Neural crest cell (in vitro differentiated cells): ENCODE results near the gene C3orf52. TPM values are rescaled to one million over a fixed set of nuclear protein-coding genes. Genes with fewer than 3 reads are reported as not detected.

Experiments
- DNase-seq: peaks from one replicate; pipeline ENCODE4 v3.0.0; 2021; ENCODE audit warnings: low read depth, mixed read lengths, low spot score
- H3K27ac Mint-ChIP-seq: one replicate; pipeline ENCODE4 v1.8.0; 2021; ENCODE audit warnings: mild to moderate bottlenecking, mixed read lengths; ENCODE audit not compliant: unreplicated experiment
- H3K27me3 Mint-ChIP-seq: 2 replicates; pipeline ENCODE4 v1.8.0; 2021; ENCODE audit warnings: low read depth, mild to moderate bottlenecking, mixed read lengths
- H3K36me3 Mint-ChIP-seq: 2 replicates; pipeline ENCODE4 v1.8.0; 2021; ENCODE audit warnings: low read depth, mild to moderate bottlenecking, mixed read lengths
- H3K4me1 Mint-ChIP-seq: 2 replicates; pipeline ENCODE4 v1.8.0; 2021; ENCODE audit warnings: mixed read lengths
- H3K4me3 Mint-ChIP-seq: one replicate; pipeline ENCODE4 v1.8.0; 2021; ENCODE audit warnings: mild to moderate bottlenecking, mixed read lengths
- H3K9me3 Mint-ChIP-seq: 2 replicates; pipeline ENCODE4 v1.8.0; 2021; ENCODE audit warnings: mixed read lengths
- total RNA-seq: library from RNA; stranded (reverse); gene quantifications from 2 replicates; pipeline ENCODE4 v1.2.1, GENCODE V29; 2021
- TF ChIP-seq, protein P1 (sequence below): fragments of 200-600 bp; sonication (generic); conservative IDR thresholded peaks from 2 replicates; pipeline ENCODE4 v1.5.0; 2021; ENCODE audit warnings: antibody characterized with exemption, mild to moderate bottlenecking

The C3orf52 gene
- total RNA-seq, 1 donor from 2014 or later, result 22.5 TPM

DNA sequence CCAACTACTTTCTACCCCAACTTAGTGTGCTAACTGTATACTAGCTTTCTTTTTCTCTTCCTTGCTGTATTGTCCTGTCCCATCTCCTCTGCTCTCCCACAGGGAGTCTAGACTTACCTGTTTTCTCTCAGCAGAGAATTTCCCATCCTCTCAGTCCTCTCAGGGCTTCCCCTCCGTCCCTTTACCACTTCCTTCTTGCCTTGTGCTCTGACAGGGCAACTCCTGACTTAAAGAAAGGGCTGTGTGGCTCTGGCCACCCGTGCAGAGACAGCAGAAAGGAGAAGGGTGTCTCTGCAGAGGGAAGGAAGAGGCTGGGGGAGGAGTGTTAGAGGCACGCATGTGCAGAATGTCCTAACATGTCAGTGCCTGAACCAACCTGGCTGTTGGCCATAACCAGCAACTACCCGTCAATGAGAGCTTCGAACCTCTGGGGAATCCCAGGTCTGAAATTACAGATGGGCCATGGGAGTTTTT lies 46.8 kb downstream of the C3orf52 start, which contains the start of gene GCSAM:
Gene GCSAM, minus strand, starts transcription at position 274 of the 474 bp plus-strand sequence. Its CDS starts 128 bp downstream, at position 146.
- Mint-ChIP-seq H3K4me3 (no peak within 1 kb of the TSS), H3K4me1 (peaks cover 43% of the 10 kb centered on the region), H3K9me3 (no peaks in the 10 kb centered on the region), H3K27me3 (no peaks in the 10 kb centered on the region), H3K27ac (no peak within 1 kb of the TSS), H3K36me3 (peaks cover 5% of the 10 kb centered on the region)
- no peak for DNase-seq
- TF ChIP-seq, protein P1, sequence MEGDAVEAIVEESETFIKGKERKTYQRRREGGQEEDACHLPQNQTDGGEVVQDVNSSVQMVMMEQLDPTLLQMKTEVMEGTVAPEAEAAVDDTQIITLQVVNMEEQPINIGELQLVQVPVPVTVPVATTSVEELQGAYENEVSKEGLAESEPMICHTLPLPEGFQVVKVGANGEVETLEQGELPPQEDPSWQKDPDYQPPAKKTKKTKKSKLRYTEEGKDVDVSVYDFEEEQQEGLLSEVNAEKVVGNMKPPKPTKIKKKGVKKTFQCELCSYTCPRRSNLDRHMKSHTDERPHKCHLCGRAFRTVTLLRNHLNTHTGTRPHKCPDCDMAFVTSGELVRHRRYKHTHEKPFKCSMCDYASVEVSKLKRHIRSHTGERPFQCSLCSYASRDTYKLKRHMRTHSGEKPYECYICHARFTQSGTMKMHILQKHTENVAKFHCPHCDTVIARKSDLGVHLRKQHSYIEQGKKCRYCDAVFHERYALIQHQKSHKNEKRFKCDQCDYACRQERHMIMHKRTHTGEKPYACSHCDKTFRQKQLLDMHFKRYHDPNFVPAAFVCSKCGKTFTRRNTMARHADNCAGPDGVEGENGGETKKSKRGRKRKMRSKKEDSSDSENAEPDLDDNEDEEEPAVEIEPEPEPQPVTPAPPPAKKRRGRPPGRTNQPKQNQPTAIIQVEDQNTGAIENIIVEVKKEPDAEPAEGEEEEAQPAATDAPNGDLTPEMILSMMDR, result no peak

DNA sequence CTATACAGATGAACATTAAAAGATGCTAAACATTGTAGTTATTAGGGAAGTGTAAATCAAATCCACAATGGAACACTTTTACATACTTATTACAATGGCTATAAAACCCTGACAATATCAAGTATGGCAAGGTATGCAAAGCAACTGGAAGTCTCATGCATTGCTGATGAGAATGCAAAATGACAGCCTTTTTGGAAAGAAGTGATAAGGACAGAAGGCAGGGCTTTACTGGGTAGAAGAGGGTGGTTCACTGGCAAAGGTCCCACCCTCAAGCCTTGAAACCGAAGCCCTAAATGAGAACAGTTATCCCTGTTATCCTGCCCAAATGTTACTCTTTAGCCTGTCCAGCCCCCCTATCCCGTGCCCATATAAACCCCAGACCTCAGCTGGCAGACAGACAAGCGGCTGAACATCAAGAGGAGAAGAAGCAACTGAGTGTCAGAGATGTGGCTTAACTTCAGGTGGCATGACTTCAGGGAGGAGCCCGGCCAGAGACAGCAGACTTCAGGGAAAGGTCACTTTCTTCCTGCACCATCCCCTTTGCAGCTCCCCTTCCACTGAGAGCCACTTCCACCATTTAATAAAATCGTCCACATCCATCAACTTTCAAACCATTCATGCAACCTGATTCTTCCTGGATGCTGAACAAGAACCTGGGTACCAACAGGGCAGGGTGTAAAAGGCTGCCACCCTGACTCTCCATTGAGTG lies 47.6 kb downstream of the C3orf52 start:
- H3K4me3 Mint-ChIP-seq, result no peak overlapping the region
- TF ChIP-seq, protein P1, result no peak
- H3K9me3 Mint-ChIP-seq, result no peaks in the 10 kb centered on the region
- H3K4me1 Mint-ChIP-seq, result peaks cover 37% of the 10 kb centered on the region
- DNase-seq, result no peak
- H3K27me3 Mint-ChIP-seq, result no peaks in the 10 kb centered on the region
- no peak overlapping the region for H3K27ac Mint-ChIP-seq
- peaks cover 5% of the 10 kb centered on the region for H3K36me3 Mint-ChIP-seq

DNA sequence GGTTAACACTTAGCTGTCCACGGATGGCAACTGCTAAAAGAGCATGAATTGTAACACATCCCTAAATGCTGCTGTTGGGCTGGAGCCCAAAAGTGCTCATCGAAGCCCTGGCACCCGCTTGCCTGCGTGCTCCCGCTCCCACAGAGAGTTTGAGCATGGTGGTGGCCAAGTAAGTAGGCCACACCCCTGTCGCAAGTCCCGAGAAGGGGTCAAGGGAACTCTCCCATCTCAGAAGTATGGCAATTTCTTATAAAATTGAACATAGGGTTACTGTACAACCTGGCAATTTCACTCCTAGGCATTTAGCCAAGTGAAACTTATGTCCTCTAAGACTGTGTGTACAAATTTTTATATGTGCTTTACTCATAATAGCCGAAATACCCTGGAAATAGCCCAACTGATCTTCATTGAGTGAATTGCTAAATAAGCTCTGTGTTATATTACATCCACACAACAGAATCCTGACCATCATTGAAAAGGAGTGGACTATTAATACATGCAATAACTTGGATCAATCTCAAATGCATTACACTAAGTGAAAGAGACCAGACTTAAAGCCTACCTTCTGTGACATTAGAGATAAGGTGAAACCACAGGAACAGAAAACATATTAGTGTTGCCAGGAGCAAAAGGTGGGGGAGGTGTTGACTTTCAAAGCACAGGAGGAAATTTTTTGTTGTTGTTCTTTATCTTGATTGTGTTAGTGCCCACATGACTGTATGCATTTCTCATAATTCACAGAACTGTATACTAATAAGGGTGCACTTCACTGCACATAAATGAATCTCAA lies 48.3 kb downstream of the C3orf52 start:
- TF ChIP-seq, protein P1, result no peak
- DNase-seq, result no peak
- Mint-ChIP-seq H3K36me3 (peaks cover 5% of the 10 kb centered on the region), H3K4me1 (peaks cover 30% of the 10 kb centered on the region), H3K4me3 (no peak overlapping the region), H3K27ac (no peak overlapping the region), H3K27me3 (no peaks in the 10 kb centered on the region), H3K9me3 (no peaks in the 10 kb centered on the region)

DNA sequence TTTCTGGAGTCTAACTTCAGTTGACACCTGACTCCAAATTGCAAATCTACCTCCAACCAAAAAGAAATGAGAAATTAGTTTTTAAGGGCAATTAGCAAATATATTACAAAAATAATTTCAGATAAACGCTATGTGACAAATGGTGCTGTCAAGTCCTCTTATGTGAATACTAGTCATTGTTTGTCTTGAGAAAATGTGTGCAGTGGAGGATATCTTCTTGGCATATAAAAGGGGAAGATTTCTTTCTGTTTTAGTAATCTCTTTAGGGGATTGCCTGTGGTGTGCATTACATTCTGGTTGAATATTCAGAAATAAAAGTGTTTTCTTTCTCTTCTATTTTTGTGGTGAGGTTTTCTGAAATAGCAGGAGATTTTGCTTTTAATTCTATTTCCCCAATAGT lies 49.9 kb downstream of the C3orf52 start:
- Mint-ChIP-seq H3K9me3 (no peaks in the 10 kb centered on the region), H3K36me3 (no peaks in the 10 kb centered on the region), H3K4me1 (peaks cover 28% of the 10 kb centered on the region), H3K27ac (no peak overlapping the region), H3K4me3 (no peak overlapping the region), H3K27me3 (no peaks in the 10 kb centered on the region)
- TF ChIP-seq, protein P1, result no peak
- no peak for DNase-seq

DNA sequence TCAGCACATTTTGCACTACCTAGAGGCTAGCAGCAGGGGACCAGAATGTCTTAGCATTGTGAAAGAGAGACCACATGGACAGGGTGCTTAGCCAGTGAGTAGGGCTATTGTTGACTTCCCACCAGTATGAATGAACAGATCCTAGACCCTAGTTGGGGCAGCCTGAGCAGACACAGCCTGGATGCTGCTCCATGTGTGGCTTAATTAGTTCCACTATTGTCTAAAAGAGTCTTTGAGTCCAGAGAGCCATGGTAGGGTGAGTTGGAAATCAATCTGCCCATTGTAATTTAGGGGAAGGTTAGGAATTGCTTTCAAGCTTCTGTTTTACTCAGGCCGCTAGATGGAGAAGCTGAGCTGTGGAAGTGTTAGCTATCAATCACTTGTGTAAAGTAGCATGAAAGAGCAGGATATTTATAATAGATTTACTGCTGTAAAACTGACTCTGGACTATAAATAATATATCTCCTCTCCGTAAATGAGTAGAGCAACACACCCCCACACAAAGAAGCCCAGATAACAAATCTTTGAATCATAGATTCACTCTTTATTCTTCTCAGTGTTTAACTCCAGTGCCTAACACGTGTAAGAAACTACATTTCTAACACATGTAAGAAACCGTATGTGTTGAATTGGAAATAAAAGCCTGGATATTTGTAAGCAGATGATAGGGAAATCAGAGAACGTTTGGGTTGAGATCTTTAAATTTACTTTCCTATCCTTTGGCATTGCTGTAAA lies 50.9 kb downstream of the C3orf52 start:
- Mint-ChIP-seq H3K36me3 (no peaks in the 10 kb centered on the region), H3K27ac (peak overlapping the region; percentile 75), H3K27me3 (no peaks in the 10 kb centered on the region), H3K4me1 (peaks cover 32% of the 10 kb centered on the region), H3K4me3 (peak overlapping the region; percentile 12), H3K9me3 (no peaks in the 10 kb centered on the region)
- peak; percentile 50 for DNase-seq
- TF ChIP-seq, protein P1, result peak; percentile 75
